CD4-positive, alpha-beta T cell treated with Interferon alpha-2 for 1 hour (primary cell): Measurements from ENCODE around the gene CASP4.
"Not testable (repeated sequence)": the region's sequence is repeated elsewhere in the genome, so short reads cannot be mapped to it uniquely, and the experiment has no call there.

Experiments
- DNase-seq, 2 donors: peaks; one replicate each; pipeline ENCODE4 v3.0.0-alpha.2; 2020 to 2022

Gene CASP4

GRCh38 chr11:104968355-104968855, at the start of gene CASP4:
Gene CASP4, minus strand, starts transcription at chr11:104968574. Its CDS starts 49 bp downstream, at chr11:104968525.
- DNase-seq: peak; percentile 54 to 81

- no peak for DNase-seq
Observed at GRCh38 chr11:105007463-105007862, 39.1 kb upstream of the CASP4 start.

- no peak for DNase-seq
Observed at GRCh38 chr11:105005451-105005845, 37.1 kb upstream of the CASP4 start.

- DNase-seq: no peak
Observed at GRCh38 chr11:105004021-105004420, 35.6 kb upstream of the CASP4 start.

GRCh38 chr11:105003151-105003550, 34.8 kb upstream of the CASP4 start:
- no peak for DNase-seq

- peak; percentile 51 to 74 for DNase-seq
Observed at GRCh38 chr11:105000797-105001196, 32.4 kb upstream of the CASP4 start.

- DNase-seq: peak in 1 of 2 donors; percentile 33
Observed at GRCh38 chr11:105000167-105000566, 31.8 kb upstream of the CASP4 start.

GRCh38 chr11:104999721-105000120, 31.3 kb upstream of the CASP4 start:
- no peak for DNase-seq

GRCh38 chr11:104997288-104997687, 28.9 kb upstream of the CASP4 start:
- DNase-seq: no peak

- no peak for DNase-seq
Observed at GRCh38 chr11:104995001-104995408, 26.6 kb upstream of the CASP4 start.

- no peak for DNase-seq
Observed at GRCh38 chr11:104992781-104993180, 24.4 kb upstream of the CASP4 start.

GRCh38 chr11:104991994-104992393, 23.6 kb upstream of the CASP4 start:
- no peak for DNase-seq

- DNase-seq: no peak
Observed at GRCh38 chr11:104984808-104985207, 16.4 kb upstream of the CASP4 start.

GRCh38 chr11:104979839-104980238, 11.5 kb upstream of the CASP4 start:
- DNase-seq: no peak

- no peak for DNase-seq
Observed at GRCh38 chr11:104973616-104974015, 5.2 kb upstream of the CASP4 start.

- not testable (repeated sequence) for DNase-seq
Observed at GRCh38 chr11:104972924-104973323, 4.5 kb upstream of the CASP4 start.

- DNase-seq: no peak
Observed at GRCh38 chr11:104970756-104971155, 2.4 kb upstream of the CASP4 start.

- no peak for DNase-seq
Observed at GRCh38 chr11:104968856-104969776, 742 bp upstream of the CASP4 start.

- DNase-seq: peak in 1 of 2 donors; percentile 56
Observed at GRCh38 chr11:104967534-104968354, 630 bp downstream of the CASP4 start.

GRCh38 chr11:104965735-104966134, 2.6 kb downstream of the CASP4 start:
- DNase-seq: no peak

GRCh38 chr11:104964247-104964646, 4.1 kb downstream of the CASP4 start:
- no peak for DNase-seq

- DNase-seq: no peak
Observed at GRCh38 chr11:104962852-104963251, 5.5 kb downstream of the CASP4 start.

GRCh38 chr11:104957280-104957679, 11.1 kb downstream of the CASP4 start:
- no peak for DNase-seq

- no peak for DNase-seq
Observed at GRCh38 chr11:104956528-104956927, 11.8 kb downstream of the CASP4 start.
